Endothelial cell of umbilical vein (primary cell): ENCODE measurements around the gene DLK1. TPM values are rescaled to one million over a fixed set of nuclear protein-coding genes. Genes with fewer than 3 reads are reported as not detected.

ENCODE experiments used
- BruUV-seq: library from RNA; stranded (reverse); fragments of 400-500 nt; replicated peaks from 2 replicates; lab custom pipeline; 2021; lab: Mats Ljungman, UMichigan
- CTCF ChIA-PET: fragments of 300-600, 350-600 bp; sonication (Branson Sonifier 250); formaldehyde crosslinking; loops from one replicate; lab custom pipeline; 2021; ENCODE audit warnings: antibody characterized with exemption, inconsistent platforms; lab: Charles Lee
- POLR2A ChIA-PET: fragments of 300-600, 350-600 bp; sonication (Branson Sonifier 250); formaldehyde crosslinking; loops from one replicate; lab custom pipeline; 2021; ENCODE audit warnings: antibody characterized with exemption, inconsistent platforms; lab: Charles Lee
- DNase-seq: peaks from one replicate; pipeline ENCODE4 v3.0.0-alpha.2; 2011; ENCODE audit warnings: low read depth, low spot score
- FAIRE-seq: peaks from 2 replicates; lab custom pipeline; 2011; peaks lifted over from hg19 to GRCh38; lab: Jason Lieb, UNC
- H2AFZ ChIP-seq: 2 replicates; pipeline ENCODE4 v1.6.0; 2012; ENCODE audit warnings: low read depth, low read length, control low read depth, inconsistent platforms
- H3K27ac ChIP-seq: 2 replicates; pipeline ENCODE4 v1.5.1; 2011; ENCODE audit warnings: low read depth, mild to moderate bottlenecking, control low read depth, low read length, moderate library complexity; ENCODE audit not compliant: insufficient read depth
- H3K27me3 ChIP-seq, 2 experiments: 2 replicates each; pipeline versions ENCODE4 v1.6.0 to v1.6.1; 2011; ENCODE audit warnings: low read length in 2 of 2, mixed read lengths in 1 of 2; ENCODE audit not compliant: control insufficient read depth in 2 of 2, insufficient read depth in 2 of 2
- H3K36me3 ChIP-seq, 2 experiments: 2 replicates in 1 of 2; 3 replicates in 1 of 2; pipeline ENCODE4 v1.5.1; 2011; ENCODE audit warnings: low read length in 2 of 2, mild to moderate bottlenecking in 1 of 2, moderate library complexity in 1 of 2; ENCODE audit not compliant: control insufficient read depth in 2 of 2, insufficient read depth in 2 of 2; ENCODE audit errors: extremely low read depth in 1 of 2
- H3K4me1 ChIP-seq: 3 replicates; pipeline ENCODE4 v1.5.1; 2011; ENCODE audit warnings: mild to moderate bottlenecking, low read length; ENCODE audit not compliant: control insufficient read depth, insufficient read depth; ENCODE audit errors: extremely low read depth
- H3K4me2 ChIP-seq: 2 replicates; pipeline ENCODE4 v1.6.1; 2011; ENCODE audit warnings: low read length, control low read depth, mixed read lengths; ENCODE audit not compliant: insufficient read depth
- H3K4me3 ChIP-seq, 3 experiments: fragments of 200-600 bp in 1 of 3; sonication (generic), shearing (Covaris generic) in 1 of 3; replicated peaks in 1 of 3; 2 replicates each; pipeline ENCODE4 v1.5.1; 2011 to 2016; ENCODE audit warnings: control low read depth in 3 of 3, low read length in 3 of 3, mild to moderate bottlenecking in 2 of 3, inconsistent platforms in 1 of 3, low read depth in 1 of 3, moderate library complexity in 1 of 3; ENCODE audit not compliant: insufficient read depth in 1 of 3
- H3K79me2 ChIP-seq: 2 replicates; pipeline ENCODE4 v1.6.0; 2012; ENCODE audit warnings: low read length, inconsistent platforms; ENCODE audit not compliant: control insufficient read depth, insufficient read depth
- H3K9ac ChIP-seq: replicated peaks from 2 replicates; pipeline ENCODE3; 2011; ENCODE audit warnings: low read length, control low read depth; ENCODE audit not compliant: insufficient read depth; ENCODE audit errors: extremely low read depth
- H3K9me1 ChIP-seq: replicated peaks from 3 replicates; pipeline ENCODE4 v1.6.0; 2011; ENCODE audit warnings: mild to moderate bottlenecking, low read length; ENCODE audit not compliant: control insufficient read depth, insufficient read depth; ENCODE audit errors: extremely low read depth
- H3K9me3 ChIP-seq: replicated peaks from 2 replicates; pipeline ENCODE4 v1.5.1; 2012; ENCODE audit warnings: low read length, inconsistent platforms; ENCODE audit not compliant: control insufficient read depth, insufficient read depth
- H4K20me1 ChIP-seq: replicated peaks from 2 replicates; pipeline ENCODE3; 2011; ENCODE audit warnings: mild to moderate bottlenecking, low read length; ENCODE audit not compliant: control insufficient read depth, insufficient read depth; ENCODE audit errors: extremely low read depth
- EZH2 ChIP-seq: IDR thresholded peaks from 2 replicates; pipeline ENCODE4 v1.6.1; 2012; ENCODE audit warnings: borderline replicate concordance, low read depth, mild to moderate bottlenecking, moderate library complexity, low read length, inconsistent platforms; ENCODE audit not compliant: severe bottlenecking
- FOS ChIP-seq: IDR thresholded peaks from 2 replicates; pipeline ENCODE4 v1.6.1; 2011; ENCODE audit warnings: mild to moderate bottlenecking, low read length, moderate library complexity, borderline replicate concordance; ENCODE audit not compliant: insufficient read depth
- GATA2 ChIP-seq: IDR thresholded peaks from 2 replicates; pipeline ENCODE4 v1.7.0; 2011; ENCODE audit warnings: low read depth, mild to moderate bottlenecking, moderate library complexity, mixed read lengths, low read length; ENCODE audit not compliant: insufficient read length, insufficient read depth
- JUN ChIP-seq: IDR thresholded peaks from 2 replicates; pipeline ENCODE4 v1.6.1; 2011; ENCODE audit warnings: borderline replicate concordance, low read depth; ENCODE audit not compliant: insufficient read length, insufficient read depth
- MYC ChIP-seq: IDR thresholded peaks from one replicate; pipeline ENCODE4 v1.6.1; 2011; ENCODE audit warnings: mild to moderate bottlenecking, low read depth, low read length
- POLR2A ChIP-seq: IDR thresholded peaks from 2 replicates; pipeline ENCODE4 v1.6.1; 2012; ENCODE audit warnings: low read depth, mild to moderate bottlenecking, control low read depth, low read length
- POLR2AphosphoS5 ChIP-seq: IDR thresholded peaks from 2 replicates; pipeline ENCODE4 v1.6.1; 2012; ENCODE audit warnings: low read depth, mild to moderate bottlenecking, control low read depth, low read length, moderate library complexity; ENCODE audit not compliant: insufficient read depth
- dilution Hi-C: fragments of 300-500 bp; cut with MboI; formaldehyde crosslinking; loops from one replicate; pipeline ENCODE4 v1.15.0; 2019; ENCODE audit warnings: low sequenced_read_pairs; ENCODE audit not compliant: extremely low pct_ligation_motif_present
- intact Hi-C: fragments of 100-400 bp; cut with micrococcal nuclease; formaldehyde crosslinking; loops from one replicate; pipeline ENCODE4 v1.10.0; 2022
- polyA plus RNA-seq, 4 experiments: library from polyadenylated mRNA; depleted of rRNA in 3 of 4; stranded (reverse) in 3 of 4; unstranded in 1 of 4; fragments of >200 nt; gene quantifications; 2 replicates each; pipeline versions ENCODE4 v1.2.1 to v1.2.3, GENCODE V29; 2011 to 2012; ENCODE audit warnings: missing spikeins in 1 of 4
- total RNA-seq: library from RNA; stranded (reverse); gene quantifications from 2 replicates; pipeline ENCODE4 v1.2.3, GENCODE V29; 2021
- TF ChIP-seq, protein P1 (sequence below): IDR thresholded peaks from 2 replicates; pipeline ENCODE4 v1.6.1; 2011; ENCODE audit not compliant: insufficient read depth, insufficient read length
- TF ChIP-seq, protein P2 (sequence below), 2 donors: IDR thresholded peaks; 1 replicate in 1 of 2; 2 replicates in 1 of 2; pipeline ENCODE4 v1.5.1; 2011; ENCODE audit warnings: low read length in 2 of 2, mild to moderate bottlenecking in 2 of 2, moderate library complexity in 2 of 2, control low read depth in 1 of 2, inconsistent platforms in 1 of 2, low read depth in 1 of 2; ENCODE audit not compliant: insufficient read depth in 1 of 2; ENCODE audit errors: extremely low read depth in 1 of 2

Gene DLK1
- total and polyA plus RNA-seq, 2 donors (not counting 3 experiments of a cell fraction or from before 2014, with no cell fraction given), result not detected

DNA sequence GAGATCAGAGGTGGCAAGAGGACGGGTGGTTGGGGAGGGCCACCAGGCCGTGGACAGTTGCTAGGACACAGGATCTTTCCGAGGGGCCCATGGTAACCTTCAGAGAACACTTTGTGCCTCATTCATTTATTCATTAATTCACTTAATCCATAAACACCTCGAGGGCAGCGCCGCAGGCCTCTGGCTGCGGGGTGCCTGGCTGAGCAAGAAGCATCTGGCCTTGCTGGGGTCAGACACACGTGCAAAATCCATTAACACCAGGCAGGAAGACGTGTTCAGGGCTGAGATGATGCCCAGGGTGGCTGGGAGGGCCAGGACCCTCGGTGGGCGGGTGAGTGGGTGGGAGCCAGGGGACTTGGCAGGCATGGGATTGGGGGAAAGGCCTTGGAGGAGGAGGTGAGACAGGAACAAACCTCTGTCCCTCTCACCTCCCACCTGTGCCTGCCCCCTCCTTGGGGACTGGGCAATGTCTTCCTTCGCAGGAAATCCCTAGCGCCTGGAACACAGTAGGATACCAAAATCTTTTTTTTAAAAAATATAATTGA lies 6.6 kb upstream of the DLK1 start:
- Histone ChIP-seq H3K4me1 (no peaks in the 10 kb centered on the region), H3K9me1 (no peaks in the 10 kb centered on the region), H3K4me3 (no peak overlapping the region), H3K27me3 (peaks cover 14 to 26% of the 10 kb centered on the region in 2 experiments), H3K27ac (no peak overlapping the region), H2AFZ (no peak overlapping the region), H3K9me3 (no peaks in the 10 kb centered on the region), H3K79me2 (no peaks in the 10 kb centered on the region), H3K4me2 (no peak overlapping the region), H3K9ac (no peak overlapping the region), H3K36me3 (no peaks in the 10 kb centered on the region), H4K20me1 (no peaks in the 10 kb centered on the region)
- POLR2A ChIA-PET, result no interaction called here
- FAIRE-seq (no peak), DNase-seq (no peak)
- dilution Hi-C loops, result no loop called here
- TF ChIP-seq FOS (no peak), EZH2 (no peak), MYC (no peak), JUN (no peak), POLR2AphosphoS5 (no peak), GATA2 (no peak), POLR2A (no peak)
- TF ChIP-seq, protein P1, sequence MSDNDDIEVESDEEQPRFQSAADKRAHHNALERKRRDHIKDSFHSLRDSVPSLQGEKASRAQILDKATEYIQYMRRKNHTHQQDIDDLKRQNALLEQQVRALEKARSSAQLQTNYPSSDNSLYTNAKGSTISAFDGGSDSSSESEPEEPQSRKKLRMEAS, result no peak
- TF ChIP-seq, protein P2, sequence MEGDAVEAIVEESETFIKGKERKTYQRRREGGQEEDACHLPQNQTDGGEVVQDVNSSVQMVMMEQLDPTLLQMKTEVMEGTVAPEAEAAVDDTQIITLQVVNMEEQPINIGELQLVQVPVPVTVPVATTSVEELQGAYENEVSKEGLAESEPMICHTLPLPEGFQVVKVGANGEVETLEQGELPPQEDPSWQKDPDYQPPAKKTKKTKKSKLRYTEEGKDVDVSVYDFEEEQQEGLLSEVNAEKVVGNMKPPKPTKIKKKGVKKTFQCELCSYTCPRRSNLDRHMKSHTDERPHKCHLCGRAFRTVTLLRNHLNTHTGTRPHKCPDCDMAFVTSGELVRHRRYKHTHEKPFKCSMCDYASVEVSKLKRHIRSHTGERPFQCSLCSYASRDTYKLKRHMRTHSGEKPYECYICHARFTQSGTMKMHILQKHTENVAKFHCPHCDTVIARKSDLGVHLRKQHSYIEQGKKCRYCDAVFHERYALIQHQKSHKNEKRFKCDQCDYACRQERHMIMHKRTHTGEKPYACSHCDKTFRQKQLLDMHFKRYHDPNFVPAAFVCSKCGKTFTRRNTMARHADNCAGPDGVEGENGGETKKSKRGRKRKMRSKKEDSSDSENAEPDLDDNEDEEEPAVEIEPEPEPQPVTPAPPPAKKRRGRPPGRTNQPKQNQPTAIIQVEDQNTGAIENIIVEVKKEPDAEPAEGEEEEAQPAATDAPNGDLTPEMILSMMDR (IDR thresholded peaks at IDR 0.05; ENCODE audit: extremely low read depth in 1 of 2, insufficient read depth in 1 of 2, low read depth in 1 of 2, low read length in 2 of 2), result no peak
- BruUV-seq, result no TSS peak
- CTCF ChIA-PET, result interaction anchor here (4.4 kb wide), 1 partner anchor 10 kb away, joined by 24 read pairs; no protein-coding TSS in a partner anchor
- intact Hi-C loops, result no loop called here
